Left ventricle myocardium superior (tissue), 1 donor: ENCODE data around the gene TARS1. TPM values are rescaled to one million over a fixed set of nuclear protein-coding genes. Genes with fewer than 3 reads are reported as not detected.

Experiments used
- ATAC-seq: fragments of 200-7000 bp; cut with Tn5 transposase; one replicate; pipeline ENCODE4 v1.9.1; 2020; ENCODE audit warnings: mild to moderate bottlenecking, moderate library complexity
- DNase-seq: peaks from one replicate; pipeline ENCODE4 v3.0.0-alpha.2; 2020
- intact Hi-C: fragments of 100-400 bp; cut with micrococcal nuclease; formaldehyde crosslinking; loops from one replicate; pipeline ENCODE4 v1.11.0; 2022
- long read RNA-seq: library from polyadenylated mRNA; unstranded; transcript quantifications from one replicate; pipeline ENCODE4 v2.0.0, GENCODE V29; 2021
- total RNA-seq: library from RNA; stranded (reverse); fragmentation: NEBNext Ultra II Directional; extraction: Animal tissue kit (Norgen Biotek cat#: 25700); gene quantifications from one replicate; pipeline ENCODE4 v1.2.1, GENCODE V29; 2021
- donor health status: DM: no; HTN: yes; CAD: no; lungs with severe emphysema.

Gene TARS1
- total RNA-seq, result 68.4 TPM
- long read RNA-seq, full-length matches to known transcripts, result 110 of 125 reads
- long read RNA-seq, partial matches to known transcripts, result 13 of 125 reads
- long read RNA-seq, other reads (novel, unspliced or antisense), result 2 of 125 reads

- intact Hi-C loops, result no loop called here
- ATAC-seq, result peak; percentile 98
- peak; percentile 97 for DNase-seq
Measured at GRCh38 chr5:33440482-33441240, at the start of gene TARS1. Gene TARS1, plus strand, starts transcription at chr5:33440965. Its CDS starts 122 bp downstream, at chr5:33441087.

GRCh38 chr5:33398501-33398900 is 42.3 kb upstream of the TARS1 start:
- intact Hi-C loops, result no loop called here

GRCh38 chr5:33400675-33401074 is 40.1 kb upstream of the TARS1 start:
- DNase-seq (no peak), ATAC-seq (no peak)
- intact Hi-C loops, result no loop called here

More at GRCh38 chr5:33398501-33398900, 42.3 kb upstream of the TARS1 start:
- ATAC-seq (no peak), DNase-seq (no peak)

- ATAC-seq (no peak), DNase-seq (no peak)
- intact Hi-C loops, result no loop called here
Measured at GRCh38 chr5:33401482-33402390, 39.0 kb upstream of the TARS1 start.

- no peak for DNase-seq
- intact Hi-C loops, result no loop called here
- ATAC-seq, result no peak
Measured at GRCh38 chr5:33403187-33403586, 37.6 kb upstream of the TARS1 start.

- no peak for ATAC-seq
Measured at GRCh38 chr5:33408816-33409215, 31.9 kb upstream of the TARS1 start.

GRCh38 chr5:33409435-33410170 is 31.2 kb upstream of the TARS1 start:
- ATAC-seq (no peak), DNase-seq (peak; percentile 29)
- intact Hi-C loops, result no loop called here

More at GRCh38 chr5:33408816-33409215, 31.9 kb upstream of the TARS1 start:
- DNase-seq, result no peak
- intact Hi-C loops, result no loop called here

GRCh38 chr5:33410221-33410620 is 30.5 kb upstream of the TARS1 start:
- intact Hi-C loops, result no loop called here
- ATAC-seq (no peak), DNase-seq (no peak)

GRCh38 chr5:33411498-33411897 is 29.3 kb upstream of the TARS1 start:
- DNase-seq (no peak), ATAC-seq (no peak)
- intact Hi-C loops, result no loop called here

GRCh38 chr5:33415811-33416354 is 24.9 kb upstream of the TARS1 start:
- intact Hi-C loops, result no loop called here
- DNase-seq (no peak), ATAC-seq (no peak)

GRCh38 chr5:33417632-33418031 is 23.1 kb upstream of the TARS1 start:
- ATAC-seq (no peak), DNase-seq (no peak)
- intact Hi-C loops, result no loop called here

GRCh38 chr5:33420946-33421345 is 19.8 kb upstream of the TARS1 start:
- no peak for DNase-seq
- ATAC-seq, result peak; percentile 35
- intact Hi-C loops, result no loop called here

- no peak for ATAC-seq
Measured at GRCh38 chr5:33422191-33422590, 18.6 kb upstream of the TARS1 start.

GRCh38 chr5:33423018-33423630 is 17.6 kb upstream of the TARS1 start:
- ATAC-seq, result no peak
- intact Hi-C loops, result no loop called here
- no peak for DNase-seq

More at GRCh38 chr5:33422191-33422590, 18.6 kb upstream of the TARS1 start:
- no peak for DNase-seq
- intact Hi-C loops, result no loop called here

- DNase-seq (no peak), ATAC-seq (no peak)
- intact Hi-C loops, result no loop called here
Measured at GRCh38 chr5:33425314-33425713, 15.5 kb upstream of the TARS1 start.

- intact Hi-C loops, result loop anchor here (10.0 kb wide), 2 partner anchors 504 to 544 kb away; partner anchors contain the start of gene RXFP3
- ATAC-seq (no peak), DNase-seq (no peak)
Measured at GRCh38 chr5:33430983-33431382, 9.8 kb upstream of the TARS1 start.

GRCh38 chr5:33432656-33433055 is 8.1 kb upstream of the TARS1 start:
- intact Hi-C loops, result loop anchor here (10.0 kb wide), 2 partner anchors 502 to 542 kb away; partner anchors contain the start of gene RXFP3
- DNase-seq (no peak), ATAC-seq (no peak)
